GM12873 (cell line): ENCODE data around the gene DPP8.

Experiments used
- CTCF ChIP-seq: IDR thresholded peaks from 2 replicates; pipeline ENCODE4 v1.5.1; 2012; ENCODE audit warnings: low read depth, mild to moderate bottlenecking, moderate library complexity, low read length, control low read depth; ENCODE audit not compliant: insufficient read depth; ENCODE audit errors: missing control alignments

The DPP8 gene

DNA sequence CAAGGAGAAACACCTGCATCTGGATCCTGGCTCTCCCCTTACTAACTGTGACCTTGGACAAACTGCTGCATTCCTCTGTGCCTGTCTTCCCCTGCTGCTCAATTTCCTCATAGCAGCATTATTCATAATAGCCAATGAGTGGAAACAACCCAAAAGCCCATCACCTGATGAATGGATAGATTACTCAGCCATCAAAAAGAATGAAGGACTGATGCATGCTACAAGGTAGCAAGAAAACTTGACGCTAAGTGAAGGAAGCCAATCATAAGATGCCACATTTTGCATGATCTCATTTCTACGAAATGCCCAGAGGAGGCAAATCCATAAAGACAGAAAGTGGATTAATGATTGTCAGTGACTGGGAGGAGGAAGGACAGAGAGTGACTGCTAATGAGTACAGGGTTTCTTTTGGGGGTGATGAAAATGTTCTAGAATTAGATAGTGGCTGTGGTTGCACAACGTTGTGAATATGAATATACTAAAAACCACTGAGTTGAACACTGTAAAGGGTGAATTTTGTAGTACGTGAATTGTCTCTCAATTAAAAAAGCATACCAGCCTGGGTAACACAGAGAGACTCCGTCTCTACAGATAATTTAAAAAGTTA, 105.9 kb downstream of the DPP8 start:
- TF ChIP-seq CTCF = no peak

DNA sequence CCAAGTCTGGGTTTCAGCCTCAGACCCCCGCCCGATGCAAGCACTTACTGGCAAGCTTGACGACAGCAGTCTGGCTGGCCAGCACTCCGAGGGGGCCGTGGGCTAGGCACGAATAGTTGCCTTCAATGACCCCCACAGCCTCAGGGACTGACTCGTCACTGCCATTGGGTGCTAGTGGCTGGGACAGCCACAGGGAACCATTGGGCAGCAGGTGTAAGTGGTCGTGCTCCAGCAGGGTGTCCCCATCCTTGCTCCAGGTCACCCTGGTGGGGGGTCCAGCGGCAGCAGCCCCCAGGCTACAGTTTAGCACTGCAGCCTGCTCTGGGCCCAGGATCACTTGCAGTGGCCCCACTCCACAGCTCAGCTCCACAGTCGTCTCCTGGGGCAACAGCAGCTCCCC, 106.5 kb downstream of the DPP8 start:
- no peak for TF ChIP-seq CTCF

- TF ChIP-seq CTCF = no peak
Observed at GRCh38 chr15:65410036-65410435, 107.5 kb downstream of the DPP8 start.

GRCh38 chr15:65409036-65409631, 108.4 kb downstream of the DPP8 start:
- no peak for TF ChIP-seq CTCF

GRCh38 chr15:65408324-65409035, 109.0 kb downstream of the DPP8 start:
- no peak for TF ChIP-seq CTCF

GRCh38 chr15:65406424-65407000, 111.0 kb downstream of the DPP8 start:
- no peak for TF ChIP-seq CTCF

DNA sequence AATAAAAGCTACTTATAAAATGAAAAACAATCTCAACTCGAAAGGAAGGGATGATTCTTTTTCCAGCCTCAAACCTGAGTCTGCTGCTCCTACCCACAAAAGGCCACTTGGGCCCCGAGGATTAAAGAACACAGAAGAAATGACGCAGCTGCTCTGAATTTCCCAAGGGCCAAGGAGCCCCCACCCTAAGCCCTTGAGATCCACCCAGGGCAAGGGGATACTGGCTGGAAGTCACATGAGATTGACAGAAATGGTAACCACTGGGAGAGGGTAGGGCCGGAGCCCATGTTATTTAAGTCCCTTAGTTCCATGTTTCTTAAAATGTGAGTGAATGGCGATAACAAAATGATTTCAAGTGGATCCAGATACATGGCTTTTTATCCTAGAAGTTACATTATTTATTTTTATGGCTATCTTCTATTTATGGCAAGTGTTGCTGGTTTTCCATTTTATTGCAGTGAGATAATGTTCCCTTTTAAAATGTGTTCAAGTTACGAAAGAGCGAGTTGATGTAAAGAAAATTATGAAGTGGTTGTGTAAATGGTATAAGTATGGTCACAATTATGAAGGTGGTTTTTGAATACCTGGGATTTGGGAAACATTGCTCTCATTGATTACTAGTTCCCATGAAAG, 111.6 kb downstream of the DPP8 start:
- no peak for TF ChIP-seq CTCF
